HepG2 (cell line): Measurements from ENCODE around the gene VPS4A. TPM values are rescaled to one million over a fixed set of nuclear protein-coding genes. Genes with fewer than 3 reads are reported as not detected.
A peak's percentile ranks its signal among the peaks of the same experiment; 100 is the strongest.

Experiments
- CBX2 ChIP-seq, 2 experiments: fragments of 200-600 bp in 1 of 2; sonication (generic); formaldehyde crosslinking in 1 of 2; IDR thresholded peaks; 2 replicates each; pipeline versions ENCODE4 v1.7.0 to v1.8.1; 2018 to 2022; ENCODE audit warnings: low read depth in 2 of 2, low read length in 1 of 2, mild to moderate bottlenecking in 1 of 2, missing genetic modification reagents in 1 of 2
- CEBPB ChIP-seq: IDR thresholded peaks from 2 replicates; pipeline ENCODE4 v1.6.1; 2011; ENCODE audit warnings: low read depth, low read length, improper control_type of control experiment, borderline replicate concordance
- EHMT2 ChIP-seq: fragments of 200-600 bp; sonication (generic); IDR thresholded peaks from 2 replicates; pipeline ENCODE4 v1.7.0; 2017; ENCODE audit warnings: antibody characterized with exemption, low read depth, low read length, borderline replicate concordance
- JARID2 ChIP-seq: sonication (generic); formaldehyde crosslinking; IDR thresholded peaks from 2 replicates; pipeline ENCODE4 v1.8.1; 2023; ENCODE audit warnings: missing genetic modification reagents, inconsistent platforms; ENCODE audit not compliant: insufficient replicate concordance
- PAWR ChIP-seq: sonication (generic); formaldehyde crosslinking; IDR thresholded peaks from 2 replicates; pipeline ENCODE4 v1.4.0; 2020; ENCODE audit warnings: missing genetic modification reagents, mild to moderate bottlenecking, borderline replicate concordance
- RELA ChIP-seq: sonication (generic); formaldehyde crosslinking; IDR thresholded peaks from 2 replicates; pipeline ENCODE4 v1.4.0; 2020; ENCODE audit warnings: missing genetic modification reagents
- RFXAP ChIP-seq: sonication (generic); formaldehyde crosslinking; IDR thresholded peaks from 2 replicates; pipeline ENCODE4 v1.4.0; 2020; ENCODE audit warnings: missing genetic modification reagents, borderline replicate concordance
- SP4 ChIP-seq: sonication (generic); formaldehyde crosslinking; IDR thresholded peaks from 2 replicates; pipeline ENCODE4 v1.8.1; 2023; ENCODE audit warnings: mild to moderate bottlenecking, missing genetic modification reagents
- SRY ChIP-seq: sonication (generic); formaldehyde crosslinking; IDR thresholded peaks from 2 replicates; pipeline ENCODE4 v1.8.0; 2022; ENCODE audit warnings: mild to moderate bottlenecking, missing genetic modification reagents
- ZNF317 ChIP-seq: sonication (generic); formaldehyde crosslinking; IDR thresholded peaks from 2 replicates; pipeline ENCODE4 v1.5.0; 2020; ENCODE audit warnings: mild to moderate bottlenecking, missing genetic modification reagents
- ZNF616 ChIP-seq: sonication (generic); formaldehyde crosslinking; IDR thresholded peaks from 2 replicates; pipeline ENCODE4 v1.5.0; 2020; ENCODE audit warnings: low read depth, mild to moderate bottlenecking, missing genetic modification reagents
- ZNF792 ChIP-seq: IDR thresholded peaks from 2 replicates; pipeline ENCODE4 v1.6.1; 2016
- polyA plus RNA-seq, 8 experiments: library from polyadenylated mRNA; depleted of rRNA in 3 of 8; stranded (reverse) in 7 of 8; unstranded in 1 of 8; fragments of >200 nt; fragmentation: Illumina TruSeq in 4 of 8; extraction: Trizol in 4 of 8; gene quantifications; 2 replicates each; pipeline versions ENCODE4 v1.2.1 to v1.2.3, GENCODE V29; 2011 to 2016; ENCODE audit warnings: low read depth in 4 of 8, missing spikeins in 1 of 8, mixed read lengths in 1 of 8; ENCODE audit not compliant: insufficient read depth in 1 of 8
- total RNA-seq, 5 experiments: library from RNA; depleted of rRNA; stranded (reverse); fragments of >200 nt; fragmentation: Illumina TruSeq; extraction: Trizol; gene quantifications; 2 replicates each; pipeline ENCODE4 v1.2.3, GENCODE V29; 2016; ENCODE audit warnings: low read depth in 1 of 5
- TF ChIP-seq, protein P1 (sequence below): IDR thresholded peaks from 2 replicates; pipeline ENCODE4 v1.6.1; 2016; ENCODE audit warnings: missing genetic modification reagents, missing compliant biosample characterization
- TF ChIP-seq, protein P2 (sequence below): sonication (generic); formaldehyde crosslinking; conservative IDR thresholded peaks from 2 replicates; pipeline ENCODE4 v1.4.0; 2020; ENCODE audit warnings: mild to moderate bottlenecking, missing genetic modification reagents, moderate library complexity
- TF ChIP-seq, protein P3 (sequence below): sonication (generic); formaldehyde crosslinking; IDR thresholded peaks from 2 replicates; pipeline ENCODE4 v1.8.0; 2022; ENCODE audit warnings: mild to moderate bottlenecking, missing genetic modification reagents, moderate library complexity

VPS4A gene
- total and polyA plus RNA-seq, 2 of the 13 experiments (the other 11 are each of a cell fraction or from before 2014, with no cell fraction given), result 13.2 to 27.9 TPM

DNA sequence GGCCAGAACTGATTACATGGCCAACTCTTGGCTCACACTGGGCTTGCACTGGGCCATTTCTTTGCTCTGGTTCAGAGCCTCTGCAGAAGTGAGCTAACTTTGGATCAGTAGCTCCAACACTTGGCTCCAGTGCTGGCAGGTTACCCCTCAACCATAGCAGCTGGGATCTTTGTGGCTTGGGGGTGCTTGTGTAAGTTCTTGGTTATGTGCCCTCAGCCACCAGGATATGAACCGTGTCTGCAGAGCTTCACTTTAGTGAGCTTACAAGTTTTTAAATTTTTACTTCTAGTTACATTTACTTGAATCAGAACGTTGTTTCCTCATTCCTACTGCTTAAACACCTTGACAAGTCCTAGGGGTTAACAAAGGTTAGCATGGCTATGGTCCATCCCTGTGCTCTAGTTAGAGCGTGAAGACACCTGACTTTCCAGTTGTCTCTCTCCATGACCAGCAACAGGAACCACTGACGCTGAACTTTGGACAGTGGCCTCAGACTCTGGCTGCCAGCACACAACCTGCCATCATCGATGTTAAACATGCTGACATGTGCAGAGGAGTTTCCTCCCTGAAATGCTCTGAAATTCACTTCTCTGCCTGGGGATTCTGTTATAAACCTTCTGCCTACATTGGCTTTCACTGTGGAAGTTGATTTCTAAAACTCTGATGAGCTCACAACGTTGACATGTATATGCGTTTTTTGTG is 15.2 kb downstream of the VPS4A start (continued):
- TF ChIP-seq RELA (CRISPR knock-in tag), result no peak
- TF ChIP-seq CEBPB, result no peak
- 0 out of 2 replicates have a peak, but pooled peaks have one; percentile 37 for TF ChIP-seq SP4 (CRISPR knock-in tag)
- TF ChIP-seq, protein P1, sequence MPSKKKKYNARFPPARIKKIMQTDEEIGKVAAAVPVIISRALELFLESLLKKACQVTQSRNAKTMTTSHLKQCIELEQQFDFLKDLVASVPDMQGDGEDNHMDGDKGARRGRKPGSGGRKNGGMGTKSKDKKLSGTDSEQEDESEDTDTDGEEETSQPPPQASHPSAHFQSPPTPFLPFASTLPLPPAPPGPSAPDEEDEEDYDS (CRISPR knock-in tag), result peak; percentile 28; the same call in 1 of the 2 replicates
- TF ChIP-seq CBX2 (IDR thresholded peaks at IDR 0.05; ENCODE audit: low read depth, low read length), result no peak
- no peak for TF ChIP-seq CBX2 (CRISPR knock-in tag; IDR thresholded peaks at IDR 0.05; ENCODE audit: low read depth)
- no peak for TF ChIP-seq ZNF616 (CRISPR knock-in tag)
- peak; percentile 39; the same call in 1 of the 2 replicates for TF ChIP-seq EHMT2
- no peak for TF ChIP-seq JARID2 (CRISPR knock-in tag)
- no peak for TF ChIP-seq PAWR (CRISPR knock-in tag)
- peak; percentile 58; the same call in 1 of the 2 replicates for TF ChIP-seq SRY (CRISPR knock-in tag)
- TF ChIP-seq, protein P2, sequence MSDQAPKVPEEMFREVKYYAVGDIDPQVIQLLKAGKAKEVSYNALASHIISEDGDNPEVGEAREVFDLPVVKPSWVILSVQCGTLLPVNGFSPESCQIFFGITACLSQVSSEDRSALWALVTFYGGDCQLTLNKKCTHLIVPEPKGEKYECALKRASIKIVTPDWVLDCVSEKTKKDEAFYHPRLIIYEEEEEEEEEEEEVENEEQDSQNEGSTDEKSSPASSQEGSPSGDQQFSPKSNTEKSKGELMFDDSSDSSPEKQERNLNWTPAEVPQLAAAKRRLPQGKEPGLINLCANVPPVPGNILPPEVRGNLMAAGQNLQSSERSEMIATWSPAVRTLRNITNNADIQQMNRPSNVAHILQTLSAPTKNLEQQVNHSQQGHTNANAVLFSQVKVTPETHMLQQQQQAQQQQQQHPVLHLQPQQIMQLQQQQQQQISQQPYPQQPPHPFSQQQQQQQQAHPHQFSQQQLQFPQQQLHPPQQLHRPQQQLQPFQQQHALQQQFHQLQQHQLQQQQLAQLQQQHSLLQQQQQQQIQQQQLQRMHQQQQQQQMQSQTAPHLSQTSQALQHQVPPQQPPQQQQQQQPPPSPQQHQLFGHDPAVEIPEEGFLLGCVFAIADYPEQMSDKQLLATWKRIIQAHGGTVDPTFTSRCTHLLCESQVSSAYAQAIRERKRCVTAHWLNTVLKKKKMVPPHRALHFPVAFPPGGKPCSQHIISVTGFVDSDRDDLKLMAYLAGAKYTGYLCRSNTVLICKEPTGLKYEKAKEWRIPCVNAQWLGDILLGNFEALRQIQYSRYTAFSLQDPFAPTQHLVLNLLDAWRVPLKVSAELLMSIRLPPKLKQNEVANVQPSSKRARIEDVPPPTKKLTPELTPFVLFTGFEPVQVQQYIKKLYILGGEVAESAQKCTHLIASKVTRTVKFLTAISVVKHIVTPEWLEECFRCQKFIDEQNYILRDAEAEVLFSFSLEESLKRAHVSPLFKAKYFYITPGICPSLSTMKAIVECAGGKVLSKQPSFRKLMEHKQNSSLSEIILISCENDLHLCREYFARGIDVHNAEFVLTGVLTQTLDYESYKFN (CRISPR knock-in tag), result peak; percentile 92
- no peak for TF ChIP-seq RFXAP (CRISPR knock-in tag)
- peak; percentile 83 for TF ChIP-seq ZNF317 (CRISPR knock-in tag)
- TF ChIP-seq ZNF792 (CRISPR knock-in tag), result no peak
- TF ChIP-seq, protein P3, sequence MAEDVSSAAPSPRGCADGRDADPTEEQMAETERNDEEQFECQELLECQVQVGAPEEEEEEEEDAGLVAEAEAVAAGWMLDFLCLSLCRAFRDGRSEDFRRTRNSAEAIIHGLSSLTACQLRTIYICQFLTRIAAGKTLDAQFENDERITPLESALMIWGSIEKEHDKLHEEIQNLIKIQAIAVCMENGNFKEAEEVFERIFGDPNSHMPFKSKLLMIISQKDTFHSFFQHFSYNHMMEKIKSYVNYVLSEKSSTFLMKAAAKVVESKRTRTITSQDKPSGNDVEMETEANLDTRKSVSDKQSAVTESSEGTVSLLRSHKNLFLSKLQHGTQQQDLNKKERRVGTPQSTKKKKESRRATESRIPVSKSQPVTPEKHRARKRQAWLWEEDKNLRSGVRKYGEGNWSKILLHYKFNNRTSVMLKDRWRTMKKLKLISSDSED (CRISPR knock-in tag), result no peak
